H1 (cell line): ENCODE data around the gene SLC35G6. TPM values are rescaled to one million over a fixed set of nuclear protein-coding genes. Genes with fewer than 3 reads are reported as not detected.

ENCODE experiments used
- CHD7 ChIP-seq: fragments of 300-600 bp; sonication (generic); IDR thresholded peaks from 2 replicates; pipeline ENCODE4 v1.7.1; 2012; ENCODE audit warnings: low read length, moderate library complexity, mild to moderate bottlenecking, inconsistent platforms; ENCODE audit not compliant: insufficient replicate concordance
- CREB1 ChIP-seq: IDR thresholded peaks from 2 replicates; pipeline ENCODE4 v1.6.1; 2012; ENCODE audit warnings: inconsistent platforms
- CTCF ChIP-seq, 3 experiments: IDR thresholded peaks; 1 replicate in 2 of 3; 2 replicates in 1 of 3; pipeline versions ENCODE4 v1.5.1 to v1.6.1; 2011; ENCODE audit warnings: low read length in 3 of 3, mild to moderate bottlenecking in 3 of 3, inconsistent platforms in 2 of 3, low read depth in 1 of 3, moderate library complexity in 1 of 3; ENCODE audit not compliant: insufficient read depth in 1 of 3; ENCODE audit errors: control extremely low read depth in 1 of 3
- KDM1A ChIP-seq: fragments of 200-600, 300-600 bp; sonication (generic); IDR thresholded peaks from 2 replicates; pipeline ENCODE4 v1.7.1; 2016; ENCODE audit warnings: mild to moderate bottlenecking, low read length, borderline replicate concordance
- KDM4A ChIP-seq: IDR thresholded peaks from one replicate; pipeline ENCODE4 v1.7.1; 2012; ENCODE audit warnings: low read depth, mild to moderate bottlenecking, moderate library complexity, low read length, inconsistent platforms; ENCODE audit not compliant: severe bottlenecking
- NRF1 ChIP-seq: IDR thresholded peaks from 2 replicates; pipeline ENCODE4 v1.6.1; 2011; ENCODE audit warnings: mild to moderate bottlenecking, low read depth, low read length, improper control_type of control experiment
- RFX5 ChIP-seq: IDR thresholded peaks from 2 replicates; pipeline ENCODE4 v1.6.1; 2011; ENCODE audit warnings: low read depth, low read length, improper control_type of control experiment, borderline replicate concordance
- TAF7 ChIP-seq: optimal IDR thresholded peaks from 2 replicates; pipeline ENCODE3; 2011; ENCODE audit warnings: low read depth, mild to moderate bottlenecking, inconsistent platforms, low read length, moderate library complexity, borderline replicate concordance
- polyA plus RNA-seq, 7 experiments: library from polyadenylated mRNA; depleted of rRNA in 3 of 7; stranded (reverse) in 5 of 7; unstranded in 2 of 7; fragments of >200 nt in 5 of 7; fragments of 200-250 nt in 2 of 7; gene quantifications; 1 replicate in 5 of 7; 2 replicates in 1 of 7; 4 replicates in 1 of 7; pipeline versions ENCODE4 v1.2.1 to v1.2.3, GENCODE V29; 2011 to 2013; ENCODE audit warnings: missing spikeins in 2 of 7, mixed read lengths in 2 of 7
- total RNA-seq: library from RNA; stranded (reverse); fragmentation: NEBNext Ultra II Directional; extraction: Animal tissue kit (Norgen Biotek cat#: 25700); gene quantifications from 2 replicates; pipeline ENCODE4 v1.2.1, GENCODE V29; 2021

SLC35G6 gene
- total and polyA plus RNA-seq, 2 of the 8 experiments (the other 6 are each of a cell fraction or from before 2014, with no cell fraction given), result 0.05 TPM; not detected in 1

- TF ChIP-seq CHD7 (no peak), RFX5 (no peak), NRF1 (no peak), KDM1A (no peak), TAF7 (no peak), CREB1 (no peak), KDM4A (no peak), CTCF (IDR thresholded peaks at IDR 0.05; ENCODE audit: control extremely low read depth in 1 of 3, insufficient read depth in 1 of 3, low read depth in 1 of 3, low read length in 3 of 3) (no peak)
These were observed 5.4 kb upstream of the SLC35G6 start (continued) for GRCh38 chr17:7475764-7476422.
